Left colon (tissue), 2 donors: Measurements from ENCODE around the gene CELSR1. TPM values are rescaled to one million over a fixed set of nuclear protein-coding genes. Genes with fewer than 3 reads are reported as not detected.

Experiments used
- ATAC-seq: fragments of 200-7000 bp; cut with Tn5 transposase; one replicate; pipeline ENCODE4 v1.9.1; 2020; ENCODE audit warnings: mild to moderate bottlenecking, moderate library complexity
- DNase-seq, 2 donors: peaks; one replicate each; pipeline ENCODE4 v3.0.0-alpha.2; 2020
- intact Hi-C, 2 donors: fragments of 100-400 bp; cut with DNase I in 1 of 2; cut with micrococcal nuclease in 1 of 2; formaldehyde crosslinking; loops; one replicate each; pipeline versions ENCODE4 v1.11.2 to v1.14.0; 2022; cut with DNase I, micrococcal nuclease
- total RNA-seq, 2 donors: library from RNA; stranded (reverse); fragmentation: NEBNext Ultra II Directional; extraction: Animal tissue kit (Norgen Biotek cat#: 25700); gene quantifications; one replicate each; pipeline ENCODE4 v1.2.1, GENCODE V29; 2021
- donor health status: DM: no; HTN: no; CAD: no.
- donor health status: DM: yes; HTN: yes; CAD: no.

Gene CELSR1
- total RNA-seq, 2 donors from 2014 or later: 1.8 to 4.9 TPM

DNA sequence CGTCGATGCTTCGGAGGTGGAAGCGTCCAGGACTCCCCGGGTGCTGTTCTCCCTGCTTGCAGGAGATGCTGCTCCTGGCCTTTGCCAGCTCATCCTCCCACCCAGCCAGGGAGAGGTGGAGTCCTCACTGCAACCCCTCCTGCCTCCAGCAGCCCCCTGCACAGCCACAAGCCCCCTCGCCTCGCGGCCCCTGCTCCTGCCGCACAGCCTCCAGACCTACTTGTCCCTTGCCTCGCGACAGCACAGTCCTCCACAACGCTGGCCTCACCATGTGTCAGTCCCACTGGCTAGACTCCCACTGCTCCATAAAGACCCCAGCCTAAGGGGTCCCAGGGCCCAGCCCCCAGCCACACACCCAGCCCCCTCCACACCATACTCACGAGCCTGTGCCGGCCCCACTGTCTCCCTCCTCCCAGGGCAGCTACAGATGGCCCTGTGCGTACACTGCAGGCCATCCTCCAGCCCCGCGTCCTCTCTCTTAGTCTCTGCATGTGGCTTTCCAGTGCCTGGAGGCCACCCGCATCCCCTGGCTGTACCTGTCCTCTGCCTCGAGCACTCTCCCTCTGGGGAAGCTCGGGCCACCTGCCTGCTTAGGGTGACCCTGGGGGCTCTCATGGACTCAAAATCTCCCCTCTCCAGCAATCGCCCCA is 91.5 kb downstream of the CELSR1 start:
- intact Hi-C loops: no loop called here
- DNase-seq (no peak), ATAC-seq (no peak)

DNA sequence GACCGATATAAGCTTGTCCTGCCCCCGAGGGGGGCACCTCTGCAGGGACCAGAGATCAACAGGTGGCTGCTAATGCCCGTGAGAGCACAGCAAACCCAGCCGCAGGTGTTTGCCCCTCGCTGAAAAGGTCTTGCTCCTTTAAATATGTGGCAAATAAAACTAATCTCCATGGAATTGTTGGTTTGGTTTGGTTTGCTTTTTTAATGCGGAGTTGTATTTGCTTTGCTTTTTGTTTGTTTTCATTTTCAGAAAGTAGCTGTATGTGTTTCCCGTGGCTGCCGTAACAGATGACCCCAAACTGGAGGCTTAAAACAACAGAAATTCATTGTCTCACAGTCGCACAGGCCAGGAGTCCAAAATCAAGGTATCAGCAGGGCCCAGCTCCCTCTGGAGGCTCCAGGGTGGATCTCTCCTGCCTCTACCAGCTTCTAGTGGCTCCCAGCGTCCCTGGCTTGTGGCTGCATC is 93.0 kb downstream of the CELSR1 start:
- ATAC-seq: peak; percentile 74
- intact Hi-C loops: no loop called here
- DNase-seq: no peak

- DNase-seq (peak; percentile 35 to 38), ATAC-seq (peak; percentile 94)
- intact Hi-C loops: no loop called here
These were observed 93.5 kb downstream of the CELSR1 start for GRCh38 chr22:46443850-46444389.

DNA sequence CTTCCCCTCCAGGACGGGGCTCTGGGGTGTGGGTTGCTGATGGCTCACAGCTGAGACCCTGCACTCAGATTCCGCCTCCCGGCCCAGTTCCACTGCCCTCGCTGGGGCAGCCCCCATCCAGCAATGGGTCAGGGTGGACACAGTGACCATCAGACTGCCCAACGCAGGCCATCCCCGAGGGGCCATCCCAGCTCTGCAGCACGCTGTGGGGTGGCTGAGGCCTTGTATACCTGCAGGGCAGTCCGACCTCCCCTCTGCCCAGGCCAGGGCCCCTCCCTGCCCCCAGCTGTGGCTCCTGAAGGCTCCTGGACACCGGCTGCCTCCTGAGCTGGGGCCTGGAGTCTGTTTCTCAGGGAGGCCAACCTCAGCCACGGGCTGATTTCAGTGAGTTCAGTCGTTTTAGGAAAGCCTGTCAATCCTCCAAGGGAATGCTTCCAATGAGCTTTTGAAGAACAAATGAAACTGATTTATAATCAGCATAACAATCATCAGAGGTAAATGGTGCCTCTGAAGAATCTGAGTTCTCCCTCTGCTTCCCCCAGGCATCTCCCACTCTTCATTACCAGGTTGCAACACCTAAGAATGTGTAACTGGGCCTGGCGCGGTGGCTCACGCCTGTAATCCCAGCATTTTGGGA is 95.1 kb downstream of the CELSR1 start:
- DNase-seq (no peak), ATAC-seq (no peak)
- intact Hi-C loops: no loop called here

- intact Hi-C loops: no loop called here
- DNase-seq (no peak), ATAC-seq (no peak)
These were observed 97.6 kb downstream of the CELSR1 start for GRCh38 chr22:46439576-46440465.

- DNase-seq (no peak), ATAC-seq (no peak)
- intact Hi-C loops: no loop called here
These were observed 98.3 kb downstream of the CELSR1 start for GRCh38 chr22:46439111-46439510.

- ATAC-seq: no peak
- no peak for DNase-seq
- intact Hi-C loops: no loop called here
These were observed 99.6 kb downstream of the CELSR1 start for GRCh38 chr22:46437671-46438440.

DNA sequence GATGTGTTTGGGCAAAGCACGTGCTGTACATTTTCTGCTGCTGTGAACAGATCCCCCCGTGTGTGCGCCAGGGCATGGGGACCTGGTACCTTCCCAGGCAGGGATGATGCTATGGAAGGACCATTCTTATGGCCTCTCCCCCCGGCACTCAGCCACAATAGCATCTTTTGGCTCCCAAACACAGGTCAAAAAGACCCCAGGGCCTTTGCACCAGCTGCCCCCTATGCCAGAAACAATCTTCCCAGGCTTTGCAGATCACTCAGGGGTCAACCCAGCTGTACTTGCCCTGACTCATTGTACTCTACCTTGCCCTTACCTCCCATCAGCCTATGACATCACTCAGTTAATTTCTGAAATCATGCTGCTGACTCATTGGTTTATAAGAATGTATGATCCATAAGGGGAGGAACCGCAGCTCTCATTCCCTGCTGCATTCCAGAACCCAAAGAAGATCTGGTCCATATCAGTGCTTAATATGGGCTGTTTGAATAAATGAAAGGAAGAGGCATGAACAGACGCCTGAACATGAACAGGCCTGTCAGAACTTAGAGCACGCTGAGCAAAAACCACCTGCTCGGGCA is 100.7 kb downstream of the CELSR1 start:
- ATAC-seq (no peak), DNase-seq (no peak)
- intact Hi-C loops: no loop called here

GRCh38 chr22:46433318-46433717 is 104.1 kb downstream of the CELSR1 start:
- intact Hi-C loops: no loop called here
- DNase-seq (no peak), ATAC-seq (no peak)

GRCh38 chr22:46432164-46433068 is 105.0 kb downstream of the CELSR1 start:
- ATAC-seq (peak; percentile 66), DNase-seq (peak; percentile 54 to 55)
- intact Hi-C loops: no loop called here

DNA sequence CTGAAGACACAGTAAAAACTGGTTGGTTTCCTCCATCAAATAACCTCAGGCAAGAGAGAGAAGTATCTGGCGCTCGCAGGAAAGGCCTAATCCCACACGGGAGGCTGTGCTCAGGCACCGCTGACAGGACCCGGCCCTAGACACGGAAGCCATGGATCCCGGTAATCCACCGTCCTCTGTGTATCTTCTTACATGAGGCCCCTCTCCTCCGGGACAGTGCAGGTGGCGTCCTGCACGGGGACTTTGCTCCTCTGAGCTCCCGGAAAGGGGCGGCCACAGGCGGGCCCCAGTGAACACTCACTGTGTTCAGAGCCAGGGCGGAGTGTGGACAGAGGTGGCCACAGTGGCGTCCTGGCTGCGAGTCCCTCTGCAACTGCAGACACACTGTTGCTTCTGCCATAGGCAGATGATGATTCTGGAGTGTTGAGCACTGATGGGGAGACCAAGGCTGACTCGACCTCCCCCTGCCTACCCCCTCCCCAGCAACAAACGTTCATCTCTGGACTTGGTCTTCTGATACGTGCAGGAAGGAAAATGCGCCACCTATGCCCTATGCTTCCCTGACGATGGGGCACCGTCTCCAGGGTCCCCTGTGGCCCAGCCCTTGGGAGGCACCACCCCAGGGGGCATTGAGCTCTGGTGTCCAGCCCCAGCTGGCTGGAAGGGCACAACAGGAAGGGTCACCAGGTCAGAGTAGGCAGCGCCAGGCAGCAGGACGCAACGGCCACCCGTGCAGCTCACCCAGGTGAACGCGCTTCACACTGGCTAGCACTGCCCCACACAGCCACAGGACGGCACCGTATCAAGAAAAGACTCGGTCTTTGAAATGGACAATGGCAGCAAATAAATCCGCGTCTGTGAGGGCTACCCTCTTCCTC is 106.2 kb downstream of the CELSR1 start:
- DNase-seq: peak; percentile 70 to 77
- intact Hi-C loops: no loop called here
- ATAC-seq: peak; percentile 90

DNA sequence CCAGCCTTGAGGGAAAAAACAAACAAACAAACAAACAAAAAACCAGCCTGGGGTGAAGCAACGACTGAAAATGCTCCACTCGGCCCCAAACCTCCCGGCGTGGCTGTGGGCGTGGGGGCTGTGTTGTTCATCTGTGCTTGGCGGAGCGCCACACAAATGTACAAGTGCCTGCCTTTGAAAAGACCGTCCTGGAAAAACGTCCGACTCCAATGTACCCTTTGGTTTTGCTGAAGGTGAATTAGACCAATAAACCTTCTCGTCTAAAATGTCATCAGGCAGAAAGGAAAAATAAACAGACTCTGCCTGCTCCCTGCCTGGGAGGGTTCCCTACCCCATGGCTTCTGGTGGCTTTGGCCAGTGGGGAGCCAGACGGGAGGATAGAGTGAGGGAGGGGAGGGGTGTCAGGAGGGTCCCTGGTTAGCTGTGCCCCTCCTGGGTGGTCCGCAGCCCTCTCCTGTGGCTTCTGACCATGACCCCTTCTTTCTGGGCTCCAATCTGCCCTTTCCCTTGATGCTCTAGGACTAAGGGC is 108.0 kb downstream of the CELSR1 start:
- intact Hi-C loops: no loop called here
- DNase-seq (peak in 1 of 2 donors; percentile 52), ATAC-seq (peak; percentile 35)

DNA sequence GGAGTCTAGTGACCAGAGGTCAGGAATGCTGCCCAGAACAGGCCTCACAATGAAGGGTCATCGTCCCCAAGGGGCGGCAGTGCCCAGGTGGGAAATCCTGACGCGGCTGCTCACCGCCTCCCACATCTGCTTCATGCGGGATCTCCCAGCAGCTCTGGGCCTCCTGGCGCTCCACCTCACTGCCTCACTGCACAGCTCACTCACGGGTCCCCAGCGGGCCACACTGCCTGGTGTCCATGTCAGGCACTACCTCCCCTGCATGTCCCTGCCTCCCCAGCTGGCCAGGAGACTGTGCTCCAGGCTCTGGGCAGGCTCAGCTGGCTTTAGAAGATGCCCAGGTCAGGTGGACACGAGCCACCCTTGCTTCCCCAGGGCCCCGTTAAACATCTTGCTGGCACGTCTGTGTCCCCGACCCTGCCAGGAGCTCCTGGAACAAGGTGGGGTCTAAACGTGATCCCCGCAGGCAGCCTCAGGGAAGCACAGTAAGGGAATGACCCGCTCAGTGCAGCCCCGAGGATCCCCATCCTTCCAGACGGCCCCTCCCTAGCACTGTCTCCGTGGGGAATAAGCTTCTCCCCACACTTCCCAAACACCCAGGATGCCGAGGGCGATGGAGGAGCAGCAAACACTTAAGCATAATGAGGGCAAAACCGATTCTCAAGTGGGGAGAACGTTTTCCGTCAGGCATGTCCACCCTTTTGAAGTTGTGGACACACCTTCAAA is 108.7 kb downstream of the CELSR1 start:
- intact Hi-C loops: no loop called here
- no peak for DNase-seq
- ATAC-seq: no peak

- DNase-seq (no peak), ATAC-seq (no peak)
- intact Hi-C loops: no loop called here
These were observed 109.2 kb downstream of the CELSR1 start for GRCh38 chr22:46428171-46428570.

GRCh38 chr22:46425016-46425415 is 112.4 kb downstream of the CELSR1 start:
- ATAC-seq: no peak
- intact Hi-C loops: no loop called here

GRCh38 chr22:46424496-46424895 is 112.9 kb downstream of the CELSR1 start:
- ATAC-seq (no peak), DNase-seq (no peak)
- intact Hi-C loops: no loop called here

More at GRCh38 chr22:46425016-46425415, 112.4 kb downstream of the CELSR1 start:
- DNase-seq: no peak
